ENCODE data around the gene ARPP21.

DNA sequence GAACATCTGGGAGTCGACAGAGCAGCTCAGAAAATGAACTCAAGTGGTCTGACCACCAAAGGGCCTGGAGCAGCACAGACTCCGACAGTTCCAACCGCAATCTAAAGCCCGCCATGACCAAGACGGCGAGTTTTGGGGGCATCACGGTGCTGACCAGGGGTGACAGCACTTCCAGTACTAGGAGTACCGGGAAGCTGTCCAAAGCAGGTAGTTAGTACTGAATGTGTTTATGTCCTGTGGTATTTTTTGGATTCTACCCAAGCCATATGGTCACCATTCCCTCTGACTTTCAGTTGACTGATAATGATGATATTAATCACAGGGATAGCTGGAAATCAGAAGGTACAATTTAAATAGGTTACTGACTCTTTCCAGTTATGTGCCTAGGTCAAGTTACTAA, 82.3 kb downstream of the ARPP21 start:
- TF ChIP-seq CTCF (IDR thresholded peaks at IDR 0.05; ENCODE audit: low read depth, low read length, poor library complexity, severe bottlenecking) (no peak), EZH2phosphoT487 (IDR thresholded peaks at IDR 0.05; ENCODE audit: borderline replicate concordance, low read length) (no peak)

All from DOHH2 (cell line).